ENCODE results near the gene GRIA4. TPM values are rescaled to one million over a fixed set of nuclear protein-coding genes. Genes with fewer than 3 reads are reported as not detected.

Gene GRIA4
- total and polyA plus RNA-seq, 2 donors (not counting 1 experiment from before 2014, with no cell fraction given) = not detected

DNA sequence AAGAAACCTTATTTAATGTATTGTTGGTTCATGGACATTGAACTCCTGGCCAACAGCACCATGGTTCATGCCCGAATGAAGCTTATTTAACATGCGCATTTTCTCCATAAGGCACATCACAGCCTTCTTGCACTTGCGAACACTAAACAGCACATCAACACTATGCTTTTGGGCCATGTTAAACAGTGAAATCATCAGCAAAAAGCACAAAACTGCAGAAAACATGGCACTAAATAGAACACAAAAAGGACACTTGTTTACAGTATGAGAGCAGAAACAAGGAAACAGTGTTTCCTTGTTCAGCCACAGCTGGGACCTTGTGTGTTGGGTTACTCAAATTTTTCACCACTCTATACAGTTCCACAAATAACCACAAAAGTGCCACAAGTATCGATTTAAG lies 289.9 kb downstream of the GRIA4 start:
- Histone ChIP-seq H4K20me1 (ENCODE audit: control insufficient read depth, insufficient read depth, low read length, poor library complexity, severe bottlenecking) (no peaks in the 10 kb centered on the region), H3K4me1 (ENCODE audit: control insufficient read depth in 2 of 2, insufficient read depth in 2 of 2, low read length in 2 of 2) (no peaks in the 10 kb centered on the region), H3K9ac (ENCODE audit: low read length) (no peak overlapping the region), H3K9me3 (ENCODE audit: control extremely low read depth in 1 of 3, control insufficient read depth in 2 of 3, insufficient read depth in 1 of 3, low read length in 2 of 3) (no peaks in the 10 kb centered on the region), H2AFZ (ENCODE audit: insufficient read depth, low read depth, low read length, poor library complexity, severe bottlenecking) (no peak overlapping the region), H3K79me2 (ENCODE audit: control insufficient read depth, insufficient read depth, low read length) (no peaks in the 10 kb centered on the region), H3K27ac (ENCODE audit: low read length in 2 of 2) (no peak overlapping the region), H3K27me3 (replicated peaks in 1 of 4; ENCODE audit: control extremely low read depth in 1 of 4, control insufficient read depth in 3 of 4, insufficient read depth in 4 of 4, low read length in 3 of 4) (no peaks in the 10 kb centered on the region), H3K4me2 (replicated peaks; ENCODE audit: low read depth, low read length, poor library complexity, severe bottlenecking) (no peak overlapping the region), H3K4me3 (ENCODE audit: control extremely low read depth in 1 of 5, extremely low read depth in 1 of 5, insufficient read depth in 1 of 5, low read depth in 2 of 5, low read length in 4 of 5) (no peak overlapping the region), H3K36me3 (replicated peaks in 1 of 2; ENCODE audit: control extremely low read depth in 1 of 2, control insufficient read depth in 1 of 2, extremely low read depth in 1 of 2, insufficient read depth in 2 of 2, low read length in 1 of 2) (no peaks in the 10 kb centered on the region)
- H3K27me3 Mint-ChIP-seq = peaks cover 3% of the 10 kb centered on the region
- no peak for ATAC-seq (ENCODE audit: low read depth)
- TF ChIP-seq, protein P1, sequence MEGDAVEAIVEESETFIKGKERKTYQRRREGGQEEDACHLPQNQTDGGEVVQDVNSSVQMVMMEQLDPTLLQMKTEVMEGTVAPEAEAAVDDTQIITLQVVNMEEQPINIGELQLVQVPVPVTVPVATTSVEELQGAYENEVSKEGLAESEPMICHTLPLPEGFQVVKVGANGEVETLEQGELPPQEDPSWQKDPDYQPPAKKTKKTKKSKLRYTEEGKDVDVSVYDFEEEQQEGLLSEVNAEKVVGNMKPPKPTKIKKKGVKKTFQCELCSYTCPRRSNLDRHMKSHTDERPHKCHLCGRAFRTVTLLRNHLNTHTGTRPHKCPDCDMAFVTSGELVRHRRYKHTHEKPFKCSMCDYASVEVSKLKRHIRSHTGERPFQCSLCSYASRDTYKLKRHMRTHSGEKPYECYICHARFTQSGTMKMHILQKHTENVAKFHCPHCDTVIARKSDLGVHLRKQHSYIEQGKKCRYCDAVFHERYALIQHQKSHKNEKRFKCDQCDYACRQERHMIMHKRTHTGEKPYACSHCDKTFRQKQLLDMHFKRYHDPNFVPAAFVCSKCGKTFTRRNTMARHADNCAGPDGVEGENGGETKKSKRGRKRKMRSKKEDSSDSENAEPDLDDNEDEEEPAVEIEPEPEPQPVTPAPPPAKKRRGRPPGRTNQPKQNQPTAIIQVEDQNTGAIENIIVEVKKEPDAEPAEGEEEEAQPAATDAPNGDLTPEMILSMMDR (IDR thresholded peaks at IDR 0.05) = no peak
- TF ChIP-seq EZH2 (IDR thresholded peaks at IDR 0.05; ENCODE audit: borderline replicate concordance, insufficient read depth, low read depth, low read length, poor library complexity, severe bottlenecking) = no peak
- no peaks in the 10 kb centered on the region for H3K4me1 Mint-ChIP-seq
- H3K4me3 Mint-ChIP-seq = no peak overlapping the region
- CTCF ChIA-PET = no interaction called here
- intact Hi-C loops (cut with micrococcal nuclease) = no loop called here
- H3K9me3 Mint-ChIP-seq (ENCODE audit: insufficient read depth) = no peaks in the 10 kb centered on the region
- H3K27ac Mint-ChIP-seq = no peak overlapping the region
- WGBS (ENCODE audit: insufficient coverage) = 96% methylated on average over 3 of the region's 4 CpGs
- POLR2A ChIA-PET = no interaction called here
- DNase-seq = no peak

DNA sequence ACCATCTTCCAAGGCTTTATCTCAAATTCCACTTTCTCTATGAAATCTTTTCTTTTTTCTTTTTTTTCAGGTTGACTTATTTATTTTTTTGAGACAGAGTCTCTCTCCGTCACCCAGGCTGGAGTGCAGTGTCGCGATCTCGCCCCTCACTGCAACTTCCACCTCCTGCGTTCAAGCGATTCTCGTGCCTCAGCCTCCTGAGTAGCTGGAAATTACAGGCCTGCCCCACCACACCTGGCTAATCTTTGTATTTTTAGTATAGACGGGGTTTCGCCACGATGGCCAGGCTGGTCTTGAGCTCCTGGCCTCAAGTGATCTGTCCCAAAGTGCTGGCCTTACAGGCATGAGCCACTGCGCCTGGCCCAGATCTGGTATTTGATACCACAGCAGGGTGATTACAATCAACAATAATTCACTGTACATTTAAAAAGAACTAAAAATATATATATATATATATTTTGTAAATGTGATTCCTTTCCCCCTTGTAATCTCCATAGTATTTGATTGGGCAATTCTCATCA lies 290.7 kb downstream of the GRIA4 start:
- no peak for TF ChIP-seq EZH2 (IDR thresholded peaks at IDR 0.05; ENCODE audit: borderline replicate concordance, insufficient read depth, low read depth, low read length, poor library complexity, severe bottlenecking)
- TF ChIP-seq, protein P1 (IDR thresholded peaks at IDR 0.05) = no peak
- WGBS (ENCODE audit: insufficient coverage) = 83% methylated on average over 8 of the region's 11 CpGs
- Histone ChIP-seq H3K4me2 (replicated peaks; ENCODE audit: low read depth, low read length, poor library complexity, severe bottlenecking) (no peak overlapping the region), H3K4me1 (ENCODE audit: control insufficient read depth in 2 of 2, insufficient read depth in 2 of 2, low read length in 2 of 2) (no peaks in the 10 kb centered on the region), H3K36me3 (replicated peaks in 1 of 2; ENCODE audit: control extremely low read depth in 1 of 2, control insufficient read depth in 1 of 2, extremely low read depth in 1 of 2, insufficient read depth in 2 of 2, low read length in 1 of 2) (no peaks in the 10 kb centered on the region), H3K4me3 (ENCODE audit: control extremely low read depth in 1 of 5, extremely low read depth in 1 of 5, insufficient read depth in 1 of 5, low read depth in 2 of 5, low read length in 4 of 5) (no peak overlapping the region), H3K9ac (ENCODE audit: low read length) (no peak overlapping the region), H3K27ac (ENCODE audit: low read length in 2 of 2) (no peak overlapping the region), H4K20me1 (ENCODE audit: control insufficient read depth, insufficient read depth, low read length, poor library complexity, severe bottlenecking) (no peaks in the 10 kb centered on the region), H3K9me3 (ENCODE audit: control extremely low read depth in 1 of 3, control insufficient read depth in 2 of 3, insufficient read depth in 1 of 3, low read length in 2 of 3) (no peaks in the 10 kb centered on the region), H3K27me3 (replicated peaks in 1 of 4; ENCODE audit: control extremely low read depth in 1 of 4, control insufficient read depth in 3 of 4, insufficient read depth in 4 of 4, low read length in 3 of 4) (no peaks in the 10 kb centered on the region), H3K79me2 (ENCODE audit: control insufficient read depth, insufficient read depth, low read length) (no peaks in the 10 kb centered on the region), H2AFZ (ENCODE audit: insufficient read depth, low read depth, low read length, poor library complexity, severe bottlenecking) (no peak overlapping the region)
- intact Hi-C loops (cut with micrococcal nuclease) = no loop called here
- Mint-ChIP-seq H3K4me3 (no peak overlapping the region), H3K9me3 (ENCODE audit: insufficient read depth) (no peaks in the 10 kb centered on the region), H3K27ac (no peak overlapping the region), H3K4me1 (no peaks in the 10 kb centered on the region), H3K27me3 (peaks cover 3% of the 10 kb centered on the region)
- POLR2A ChIA-PET = no interaction called here
- CTCF ChIA-PET = no interaction called here
- ATAC-seq (ENCODE audit: low read depth) (no peak), DNase-seq (no peak)

All from B cell (primary cell).